GM12875 (cell line): ENCODE measurements around the gene IP6K2.

Experiments used
- H3K4me3 ChIP-seq: one replicate; pipeline ENCODE4 v1.5.1; 2011; ENCODE audit warnings: low read depth, low read length, control low read depth
- CTCF ChIP-seq: IDR thresholded peaks from 2 replicates; pipeline ENCODE4 v1.5.1; 2011; ENCODE audit warnings: low read depth, mild to moderate bottlenecking, control low read depth, inconsistent platforms, low read length, moderate library complexity, borderline replicate concordance; ENCODE audit not compliant: insufficient read depth

The IP6K2 gene

GRCh38 chr3:48693826-48694225 is 23.2 kb downstream of the IP6K2 start:
- no peak overlapping the region for H3K4me3 ChIP-seq
- no peak for TF ChIP-seq CTCF

DNA sequence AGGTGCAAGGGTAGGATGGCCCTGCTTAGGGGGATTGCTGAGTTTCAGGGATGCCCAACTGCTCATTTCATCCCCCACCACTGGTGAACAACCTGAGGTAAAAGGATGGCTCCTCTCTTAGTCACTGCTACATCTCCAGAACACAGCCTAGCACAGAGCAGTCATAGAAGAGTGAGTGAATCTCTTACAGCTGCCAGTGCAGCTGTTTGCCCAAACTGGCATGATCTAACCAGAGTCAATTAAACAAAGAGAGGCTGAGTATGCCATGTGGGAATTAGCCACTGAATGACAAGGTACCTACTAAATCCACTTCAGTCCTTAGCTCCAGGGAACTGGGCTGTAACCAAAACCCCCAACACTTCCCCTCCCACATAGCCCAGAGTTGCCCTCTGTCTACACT is 24.5 kb downstream of the IP6K2 start:
- no peak for TF ChIP-seq CTCF
- H3K4me3 ChIP-seq: no peak overlapping the region

GRCh38 chr3:48690846-48691458 is 26.1 kb downstream of the IP6K2 start:
- no peak for TF ChIP-seq CTCF
- no peak overlapping the region for H3K4me3 ChIP-seq

- H3K4me3 ChIP-seq: no peak overlapping the region
- no peak for TF ChIP-seq CTCF
Observed at GRCh38 chr3:48689384-48689783, 27.6 kb downstream of the IP6K2 start.

DNA sequence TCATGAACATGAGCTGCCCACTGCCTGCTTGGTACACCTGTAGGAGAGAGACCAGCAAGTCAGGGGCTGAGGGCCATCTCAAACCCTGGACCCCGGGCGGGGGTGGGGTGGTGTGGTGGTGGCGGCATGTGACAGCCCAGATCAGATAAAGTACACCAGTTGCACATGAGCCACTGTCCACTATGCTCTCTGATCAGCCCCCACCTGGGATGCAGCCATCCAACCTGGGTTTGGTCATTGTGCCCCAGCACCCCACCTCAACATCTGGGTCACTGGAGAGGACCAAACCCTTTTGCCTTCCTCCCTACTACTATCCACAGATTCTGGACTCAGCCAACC is 28.3 kb downstream of the IP6K2 start:
- no peak for TF ChIP-seq CTCF
- no peak overlapping the region for H3K4me3 ChIP-seq

DNA sequence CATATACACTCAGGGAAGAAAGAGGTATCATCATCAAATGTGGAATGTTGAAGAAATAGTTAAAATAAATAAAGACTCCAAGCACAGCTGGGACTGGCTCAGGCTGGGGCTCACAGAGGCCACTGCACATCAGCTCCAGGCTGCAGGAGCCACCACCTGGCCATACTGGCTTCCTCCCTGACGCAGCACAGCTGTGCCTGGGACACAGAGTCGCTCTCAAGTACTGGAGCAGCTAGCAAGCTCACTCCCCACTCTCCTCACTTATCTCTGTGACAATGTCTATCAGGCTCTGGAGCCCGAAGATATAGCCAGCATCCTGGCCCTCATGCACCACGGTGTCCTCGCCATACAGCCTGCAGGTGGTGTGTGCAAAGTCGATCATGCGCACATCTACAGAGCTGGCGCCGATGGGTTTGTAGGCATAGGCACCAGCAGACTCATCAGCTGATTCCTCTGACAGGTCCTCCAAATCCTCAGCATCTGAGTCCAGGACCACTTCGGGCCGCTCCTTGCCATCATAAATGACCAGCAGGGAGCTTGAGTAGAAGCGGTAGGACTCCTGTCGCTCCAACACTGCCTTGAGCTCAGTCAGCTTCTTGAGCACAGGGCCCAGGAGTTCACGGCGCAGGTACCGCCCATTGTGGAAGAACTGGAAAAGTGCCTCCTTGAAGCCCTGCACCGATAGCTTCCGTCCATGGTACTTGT is 28.8 kb downstream of the IP6K2 start:
- TF ChIP-seq CTCF: no peak
- H3K4me3 ChIP-seq: no peak overlapping the region

GRCh38 chr3:48687220-48687678 is 29.8 kb downstream of the IP6K2 start:
- TF ChIP-seq CTCF: no peak
- no peak overlapping the region for H3K4me3 ChIP-seq
